AG09309 (cell line): ENCODE data around the gene ACBD6.
A peak's percentile ranks its signal among the peaks of the same experiment; 100 is the strongest.

Experiments used
- DNase-seq: peaks from one replicate; pipeline ENCODE4 v3.0.0-alpha.2; 2010; ENCODE audit warnings: low read depth
- H3K4me3 ChIP-seq: 2 replicates; pipeline ENCODE4 v1.5.1; 2011; ENCODE audit warnings: mild to moderate bottlenecking, low read depth, low read length, moderate library complexity; ENCODE audit not compliant: control insufficient read depth
- CTCF ChIP-seq: IDR thresholded peaks from 2 replicates; pipeline ENCODE4 v1.5.1; 2011; ENCODE audit warnings: mild to moderate bottlenecking, low read depth, low read length, inconsistent platforms; ENCODE audit not compliant: insufficient read depth, control insufficient read depth; ENCODE audit errors: missing control alignments

The ACBD6 gene

DNA sequence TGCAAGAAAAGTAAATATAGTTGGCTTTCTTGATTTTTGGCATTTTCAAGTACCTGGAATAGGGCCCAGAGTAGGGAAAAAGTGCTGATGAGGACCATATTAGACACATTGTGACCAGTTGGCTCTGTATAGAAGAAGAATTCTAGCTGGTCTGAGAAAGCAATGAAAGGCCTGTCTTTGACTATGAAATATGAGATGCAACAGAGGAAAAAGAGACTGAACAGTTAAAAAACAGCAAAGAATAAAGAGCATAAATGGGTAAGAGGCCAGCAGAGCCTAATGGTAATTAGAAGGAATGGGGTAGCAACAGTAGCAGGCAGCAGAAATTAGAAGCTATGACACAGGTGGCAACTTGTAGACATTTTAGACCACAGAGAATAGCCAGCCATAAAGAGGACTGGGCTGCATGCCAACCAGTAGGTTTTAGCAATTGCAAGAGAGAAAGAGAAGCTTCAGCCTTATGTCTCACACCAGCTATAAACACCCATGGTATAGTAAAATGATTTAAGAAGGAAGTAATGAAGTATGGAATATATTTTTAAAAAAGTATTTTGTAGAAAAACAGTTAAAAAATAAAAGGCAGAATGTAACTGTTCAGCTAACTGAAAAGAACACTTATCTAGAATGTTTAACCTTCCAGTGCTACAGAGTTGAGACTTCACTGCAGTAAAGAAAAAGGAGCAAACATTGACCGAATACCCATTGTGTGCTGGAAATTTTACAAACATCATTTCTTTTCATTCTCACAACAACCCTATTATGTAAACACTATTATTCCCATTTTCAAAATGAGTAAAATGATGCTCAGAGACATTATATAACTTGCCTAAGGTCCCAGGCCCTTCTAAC lies 158.2 kb downstream of the ACBD6 start:
- TF ChIP-seq CTCF, result no peak
- DNase-seq, result no peak
- no peak overlapping the region for H3K4me3 ChIP-seq

DNA sequence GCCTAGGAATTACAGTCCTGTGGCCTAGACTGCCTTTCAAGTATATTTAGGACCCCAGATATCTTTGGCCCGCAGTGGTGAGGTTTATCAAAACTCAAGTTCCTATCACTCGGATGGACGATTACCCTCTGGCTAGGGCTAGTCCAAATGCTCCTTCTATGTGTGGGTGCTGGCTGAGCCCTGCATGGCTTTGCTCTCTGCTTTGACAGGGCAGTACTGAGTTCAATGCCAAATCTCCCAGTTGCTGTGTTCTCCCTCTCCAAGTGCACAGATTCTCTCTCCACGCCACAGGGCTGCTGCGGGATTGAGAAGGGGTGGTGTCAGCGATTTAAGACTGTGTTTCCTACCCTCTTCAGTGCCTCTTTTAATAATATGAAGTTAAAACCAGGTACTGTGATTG lies 175.3 kb downstream of the ACBD6 start:
- no peak for TF ChIP-seq CTCF

DNA sequence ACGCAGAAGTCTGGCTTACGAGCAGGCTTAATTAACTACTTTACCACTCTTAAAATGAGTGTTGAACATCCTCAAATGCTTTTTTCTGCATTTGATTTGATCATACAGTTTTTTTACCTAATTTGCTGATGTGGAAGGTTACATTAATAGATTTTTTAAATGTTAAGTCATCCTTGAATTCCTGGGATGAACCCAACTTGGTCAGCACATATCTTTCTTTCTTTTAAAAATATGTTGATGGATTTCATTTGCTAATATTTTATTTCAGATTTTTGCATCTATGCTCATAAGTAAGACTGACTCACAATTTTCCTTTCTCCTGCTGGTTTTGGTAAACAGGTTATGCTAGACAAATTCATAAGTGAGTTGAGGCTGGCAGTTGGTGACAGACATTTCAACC lies 189.5 kb downstream of the ACBD6 start:
- DNase-seq, result no peak
- TF ChIP-seq CTCF, result no peak
- H3K4me3 ChIP-seq, result no peak overlapping the region

More for the DNA sequence above, 175.3 kb downstream of the ACBD6 start:
- no peak for DNase-seq
- H3K4me3 ChIP-seq, result no peak overlapping the region

DNA sequence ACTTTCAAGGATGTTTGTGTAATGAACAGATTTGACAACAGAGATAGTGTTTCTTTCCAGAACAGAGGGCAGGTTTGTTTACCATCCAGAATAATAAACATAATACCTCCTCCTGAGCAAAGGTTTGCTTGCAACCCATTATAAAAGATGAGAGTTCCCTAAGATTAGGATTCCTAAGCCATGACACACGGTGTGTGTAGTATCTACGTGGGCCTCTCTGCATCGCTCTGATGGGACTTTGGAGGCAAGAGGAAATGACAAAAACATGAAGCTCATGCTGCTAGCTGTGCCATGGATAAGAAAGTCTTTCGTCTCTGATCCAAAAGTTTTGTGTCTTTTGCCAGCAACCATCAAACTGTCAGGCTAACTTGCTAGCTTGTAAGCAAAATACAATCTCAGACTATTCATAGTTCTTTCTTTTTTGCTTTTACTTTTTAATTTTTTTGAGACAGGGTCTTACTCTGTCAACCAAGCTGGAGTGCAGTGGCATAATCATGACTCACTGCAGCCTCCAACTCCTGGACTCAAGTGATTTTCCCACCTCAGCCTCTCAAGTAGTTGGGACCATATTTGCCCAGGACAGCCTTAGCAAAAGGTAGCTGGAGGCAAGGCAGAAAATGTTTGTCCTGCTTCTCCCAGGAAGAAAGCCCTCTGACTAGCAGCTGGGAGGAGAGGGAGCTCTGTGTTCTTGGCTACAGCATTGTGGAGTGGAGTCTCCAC lies 191.2 kb downstream of the ACBD6 start:
- no peak for DNase-seq
- no peak overlapping the region for H3K4me3 ChIP-seq
- TF ChIP-seq CTCF, result no peak

DNA sequence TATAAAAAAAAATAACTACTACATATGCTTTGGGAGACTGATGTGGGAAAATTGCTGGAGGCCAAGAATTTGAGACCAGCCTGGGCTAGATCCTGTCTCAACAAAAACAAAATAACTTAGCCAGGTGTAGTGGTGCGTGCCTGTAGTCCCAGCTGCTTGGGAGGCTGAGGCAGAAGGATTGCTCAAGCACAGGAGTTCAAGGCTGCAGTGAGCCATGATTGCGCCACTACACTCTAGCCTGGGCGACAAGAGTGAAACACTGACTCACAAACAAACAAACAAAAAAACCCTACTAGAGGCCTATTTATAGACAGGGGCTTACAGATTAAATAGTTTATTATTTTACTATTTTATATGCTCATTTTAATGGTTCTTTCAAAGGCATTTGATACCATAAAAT lies 192.3 kb downstream of the ACBD6 start:
- no peak overlapping the region for H3K4me3 ChIP-seq
- DNase-seq, result no peak
- TF ChIP-seq CTCF, result no peak

- peak; percentile 11 for DNase-seq
- TF ChIP-seq CTCF, result no peak
- H3K4me3 ChIP-seq, result no peak overlapping the region
Observed at GRCh38 chr1:180309338-180309737, 193.0 kb downstream of the ACBD6 start.
